Measurements from ENCODE around the gene RASA2.

- TF ChIP-seq POLR2A (IDR thresholded peaks at IDR 0.05), result no peak
- TF ChIP-seq, protein P1, sequence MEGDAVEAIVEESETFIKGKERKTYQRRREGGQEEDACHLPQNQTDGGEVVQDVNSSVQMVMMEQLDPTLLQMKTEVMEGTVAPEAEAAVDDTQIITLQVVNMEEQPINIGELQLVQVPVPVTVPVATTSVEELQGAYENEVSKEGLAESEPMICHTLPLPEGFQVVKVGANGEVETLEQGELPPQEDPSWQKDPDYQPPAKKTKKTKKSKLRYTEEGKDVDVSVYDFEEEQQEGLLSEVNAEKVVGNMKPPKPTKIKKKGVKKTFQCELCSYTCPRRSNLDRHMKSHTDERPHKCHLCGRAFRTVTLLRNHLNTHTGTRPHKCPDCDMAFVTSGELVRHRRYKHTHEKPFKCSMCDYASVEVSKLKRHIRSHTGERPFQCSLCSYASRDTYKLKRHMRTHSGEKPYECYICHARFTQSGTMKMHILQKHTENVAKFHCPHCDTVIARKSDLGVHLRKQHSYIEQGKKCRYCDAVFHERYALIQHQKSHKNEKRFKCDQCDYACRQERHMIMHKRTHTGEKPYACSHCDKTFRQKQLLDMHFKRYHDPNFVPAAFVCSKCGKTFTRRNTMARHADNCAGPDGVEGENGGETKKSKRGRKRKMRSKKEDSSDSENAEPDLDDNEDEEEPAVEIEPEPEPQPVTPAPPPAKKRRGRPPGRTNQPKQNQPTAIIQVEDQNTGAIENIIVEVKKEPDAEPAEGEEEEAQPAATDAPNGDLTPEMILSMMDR (IDR thresholded peaks at IDR 0.05), result no peak
These were observed 155.4 kb downstream of the RASA2 start for GRCh38 chr3:141642215-141642614.

Measured in upper lobe of left lung (tissue), 4 donors.